Kidney (tissue), 14 donors: ENCODE measurements around the gene BCL2A1. TPM values are rescaled to one million over a fixed set of nuclear protein-coding genes. Genes with fewer than 3 reads are reported as not detected.

ENCODE experiments used
- DNase-seq, 5 donors: peaks; one replicate each; pipeline ENCODE4 v3.0.0-alpha.2; 2013 to 2020
- FAIRE-seq: peaks from 2 replicates; lab custom pipeline; 2012; peaks lifted over from hg19 to GRCh38; lab: Jason Lieb, UNC
- H3K27ac ChIP-seq, 2 donors: one replicate each; pipeline ENCODE4 v1.7.0; 2013; ENCODE audit warnings: low read depth in 2 of 2, low read length in 2 of 2, inconsistent platforms in 1 of 2
- H3K27me3 ChIP-seq: one replicate; pipeline ENCODE4 v1.7.1; 2013; ENCODE audit warnings: low read length, inconsistent platforms; ENCODE audit not compliant: control insufficient read depth, insufficient read depth
- H3K36me3 ChIP-seq, 3 donors: one replicate each; pipeline versions ENCODE4 v1.7.0 to v1.7.1; 2013; ENCODE audit warnings: low read length in 3 of 3, control low read depth in 1 of 3, inconsistent platforms in 1 of 3; ENCODE audit not compliant: insufficient read depth in 3 of 3, control insufficient read depth in 2 of 3
- H3K4me1 ChIP-seq, 3 donors: one replicate each; pipeline versions ENCODE4 v1.7.0 to v1.7.1; 2013; ENCODE audit warnings: low read length in 3 of 3, inconsistent platforms in 1 of 3, low read depth in 1 of 3; ENCODE audit not compliant: control insufficient read depth in 2 of 3, insufficient read depth in 2 of 3
- H3K4me3 ChIP-seq, 3 donors: one replicate each; pipeline versions ENCODE4 v1.7.0 to v1.8.1; 2013; ENCODE audit warnings: low read length in 3 of 3, control low read depth in 1 of 3, inconsistent platforms in 1 of 3
- H3K9ac ChIP-seq, 3 donors: one replicate each; pipeline versions ENCODE4 v1.7.0 to v1.7.1; 2013; ENCODE audit warnings: low read length in 3 of 3, control low read depth in 1 of 3, inconsistent platforms in 1 of 3
- H3K9me3 ChIP-seq, 3 donors: one replicate each; pipeline versions ENCODE4 v1.7.0 to v1.7.1; 2013; ENCODE audit warnings: low read length in 3 of 3, control low read depth in 1 of 3, inconsistent platforms in 1 of 3; ENCODE audit not compliant: control insufficient read depth in 2 of 3, insufficient read depth in 1 of 3
- CTCF ChIP-seq: IDR thresholded peaks from 3 replicates; pipeline ENCODE4 v1.5.1; 2012; ENCODE audit warnings: mild to moderate bottlenecking, moderate library complexity, borderline replicate concordance; ENCODE audit not compliant: insufficient read depth; ENCODE audit errors: extremely low read depth
- intact Hi-C: fragments of 100-400 bp; cut with DNase I; formaldehyde crosslinking; loops from one replicate; pipeline ENCODE4 v1.11.1; 2022
- polyA plus RNA-seq: library from polyadenylated mRNA; stranded (reverse); fragments of 350-450 nt; fragmentation: Illumina TruSeq; extraction: RNeasy Lipid Tissue Mini Kit (QIAGEN cat#74804); gene quantifications from one replicate; pipeline ENCODE4 v1.2.3, GENCODE V29; 2014; ENCODE audit warnings: low read depth, low replicate concordance; ENCODE audit not compliant: insufficient read depth
- total RNA-seq: library from RNA; stranded (reverse); fragmentation: NEBNext Ultra II Directional; extraction: Animal tissue kit (Norgen Biotek cat#: 25700); gene quantifications from one replicate; pipeline ENCODE4 v1.2.1, GENCODE V29; 2021
- donor health status: control.
- donor health status: control.
- donor health status: control.
- donor health status: control.
- donor health status: control.
- donor health status: DM: yes; HTN: yes; CAD: no.
- donor health status: Normal renal cell carcinoma (clear cell type).

The BCL2A1 gene
- total and polyA plus RNA-seq, 2 donors from 2014 or later, result 0.67 to 2.4 TPM

- Histone ChIP-seq H3K36me3 (no peaks in the 10 kb centered on the region), H3K9ac (no peak overlapping the region), H3K9me3 (no peaks in the 10 kb centered on the region), H3K27me3 (no peaks in the 10 kb centered on the region), H3K27ac (no peak overlapping the region), H3K4me3 (no peak overlapping the region), H3K4me1 (no peaks in the 10 kb centered on the region)
- no peak for DNase-seq
- no peak for FAIRE-seq
- TF ChIP-seq CTCF, result no peak
- intact Hi-C loops, result no loop called here
Observed at GRCh38 chr15:80003171-80003570, 32.2 kb upstream of the BCL2A1 start.

GRCh38 chr15:80002267-80002666, 31.3 kb upstream of the BCL2A1 start:
- Histone ChIP-seq H3K4me1 (no peaks in the 10 kb centered on the region), H3K36me3 (no peaks in the 10 kb centered on the region)

GRCh38 chr15:79994615-79995014, 23.6 kb upstream of the BCL2A1 start:
- no peak for FAIRE-seq
- H3K27ac ChIP-seq, result no peak overlapping the region
- intact Hi-C loops, result no loop called here
- no peaks in the 10 kb centered on the region for H3K4me1 ChIP-seq
- no peak overlapping the region for H3K4me3 ChIP-seq
- H3K27me3 ChIP-seq, result no peaks in the 10 kb centered on the region
- H3K9me3 ChIP-seq, result no peaks in the 10 kb centered on the region
- H3K36me3 ChIP-seq, result no peaks in the 10 kb centered on the region
- DNase-seq, result no peak
- TF ChIP-seq CTCF, result no peak
- H3K9ac ChIP-seq, result no peak overlapping the region

More at GRCh38 chr15:80002267-80002666, 31.3 kb upstream of the BCL2A1 start:
- FAIRE-seq (no peak), DNase-seq (no peak)
- intact Hi-C loops, result no loop called here
- H3K9ac ChIP-seq, result no peak overlapping the region
- no peaks in the 10 kb centered on the region for H3K27me3 ChIP-seq
- H3K27ac ChIP-seq, result no peak overlapping the region
- no peak for TF ChIP-seq CTCF
- H3K9me3 ChIP-seq, result no peaks in the 10 kb centered on the region
- H3K4me3 ChIP-seq, result no peak overlapping the region

- Histone ChIP-seq H3K4me1 (no peaks in the 10 kb centered on the region), H3K4me3 (no peak overlapping the region), H3K9ac (no peak overlapping the region), H3K36me3 (no peaks in the 10 kb centered on the region), H3K27ac (no peak overlapping the region), H3K9me3 (no peaks in the 10 kb centered on the region), H3K27me3 (no peaks in the 10 kb centered on the region)
- FAIRE-seq (no peak), DNase-seq (no peak)
- no peak for TF ChIP-seq CTCF
- intact Hi-C loops, result no loop called here
Observed at GRCh38 chr15:79991826-79992225, 20.8 kb upstream of the BCL2A1 start.
